Measurements from ENCODE around the gene SLC26A2. TPM values are rescaled to one million over a fixed set of nuclear protein-coding genes. Genes with fewer than 3 reads are reported as not detected.

SLC26A2 gene
- total RNA-seq, 4 donors from 2014 or later = 3.0 to 9.9 (median 6.9) TPM

DNA sequence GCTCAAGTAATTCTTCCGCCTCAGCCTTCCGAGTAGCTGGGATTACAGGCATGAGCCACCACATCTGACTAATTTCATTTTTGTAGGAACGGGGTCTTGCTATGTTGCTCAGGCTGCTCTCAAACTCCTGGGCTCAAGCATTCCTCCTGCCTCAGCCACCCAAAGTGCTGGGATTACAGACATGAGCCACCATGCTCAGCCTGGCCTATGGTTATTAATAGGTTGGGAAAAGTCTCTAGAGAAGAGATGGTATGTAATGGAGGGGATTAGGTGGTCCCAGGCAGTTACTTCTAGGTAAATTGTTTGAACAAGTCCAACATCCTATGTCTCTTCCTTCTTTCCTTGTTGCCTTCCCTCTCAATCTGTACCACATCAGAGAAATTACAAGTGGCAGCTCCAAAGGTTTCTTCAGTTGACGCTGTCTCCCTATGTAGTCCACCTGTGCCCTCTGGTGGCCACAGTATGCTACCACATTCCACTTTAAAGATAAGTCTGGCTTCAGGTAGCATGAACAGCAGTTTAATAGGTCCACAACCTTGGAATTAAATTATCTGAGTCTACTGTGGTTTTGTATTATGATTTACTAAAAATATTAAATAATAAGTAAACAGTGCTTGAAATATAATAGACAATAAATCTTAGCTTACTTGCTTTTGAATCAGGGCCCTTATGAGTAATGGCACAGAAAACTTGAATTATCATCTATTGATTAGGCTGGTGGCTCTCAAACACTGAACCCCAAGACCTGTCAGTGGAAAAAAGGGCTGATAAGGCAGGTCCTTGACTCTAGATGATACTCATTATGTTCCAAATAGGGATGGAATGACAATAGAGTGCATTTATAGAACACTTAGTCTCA is 30.2 kb downstream of the SLC26A2 start:
- intact Hi-C loops (cut with DNase I; ENCODE audit: low total_unique reads) = loop anchor here (1.0 to 5.0 kb wide), 4 partner anchors 54 to 353 kb away; no protein-coding TSS in a partner anchor
- DNase-seq (peak; percentile 32 to 75), ATAC-seq (peak; percentile 84 to 94)
- in situ Hi-C loops (cut with MboI; ENCODE audit: low sequenced_read_pairs in 4 of 4) = loop anchor here in 2 of 4 donors (10.0 kb wide), 1 partner anchor 356 kb away; no protein-coding TSS in a partner anchor
- Histone ChIP-seq H3K36me3 (peaks cover 0 to 3% of the 10 kb centered on the region in 2 donors), H3K4me3 (no peak overlapping the region), H3K27me3 (no peaks in the 10 kb centered on the region), H3K27ac (no peak overlapping the region), H3K9me3 (no peaks in the 10 kb centered on the region), H3K4me1 (peaks cover 19 to 27% of the 10 kb centered on the region in 2 donors)
- TF ChIP-seq CTCF (IDR thresholded peaks at IDR 0.05 in 4 of 5, conservative IDR thresholded peaks at IDR 0.05 in 1 of 5) = peak; percentile 87 to 96 (median 91)
- TF ChIP-seq POLR2A (IDR thresholded peaks at IDR 0.05) = no peak

DNA sequence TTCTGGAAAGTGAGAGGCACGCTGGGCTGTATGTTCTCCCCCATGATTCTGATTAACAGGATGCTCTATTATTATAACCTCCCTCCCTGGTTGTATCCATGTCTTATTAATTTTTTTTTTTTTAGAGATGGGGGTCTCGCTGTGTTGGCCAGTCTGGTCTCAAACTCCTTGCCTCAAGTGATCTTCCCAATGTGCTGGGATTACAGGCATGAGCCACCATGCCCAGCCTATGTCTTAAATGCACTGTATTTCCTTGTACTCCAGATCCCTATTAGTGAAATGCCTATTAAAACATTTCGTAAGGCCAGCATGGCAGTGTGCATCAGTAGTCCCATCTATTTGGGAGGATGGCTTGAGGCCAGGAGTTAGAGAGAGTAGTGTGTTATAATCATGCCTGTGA is 32.9 kb downstream of the SLC26A2 start:
- peak overlapping the region in 1 of 4 donors; percentile 13 for H3K27ac ChIP-seq
- TF ChIP-seq CTCF (IDR thresholded peaks at IDR 0.05 in 4 of 5, conservative IDR thresholded peaks at IDR 0.05 in 1 of 5) = no peak
- no peak for TF ChIP-seq POLR2A (IDR thresholded peaks at IDR 0.05)
- peaks cover 0 to 9% of the 10 kb centered on the region in 2 donors for H3K36me3 ChIP-seq
- H3K27me3 ChIP-seq = no peaks in the 10 kb centered on the region
- no peaks in the 10 kb centered on the region for H3K9me3 ChIP-seq
- ATAC-seq (no peak), DNase-seq (no peak)
- H3K4me3 ChIP-seq = no peak overlapping the region
- H3K4me1 ChIP-seq = peaks cover 19 to 29% of the 10 kb centered on the region in 2 donors
- intact Hi-C loops (cut with DNase I; ENCODE audit: low total_unique reads) = loop anchor here (5.0 kb wide), 1 partner anchor 141 kb away; no protein-coding TSS in a partner anchor
- in situ Hi-C loops (cut with MboI; ENCODE audit: low sequenced_read_pairs in 4 of 4) = loop anchor here in 2 of 4 donors (10.0 kb wide), 1 partner anchor 359 kb away; no protein-coding TSS in a partner anchor

GRCh38 chr5:149995385-149996204 is 35.0 kb downstream of the SLC26A2 start:
- DNase-seq (peak in 1 of 2 donors; percentile 44), ATAC-seq (peak; percentile 9 to 24)
- in situ Hi-C loops (cut with MboI; ENCODE audit: low sequenced_read_pairs in 4 of 4) = loop anchor here in 2 of 4 donors (10.0 kb wide), 1 partner anchor 361 kb away; no protein-coding TSS in a partner anchor
- intact Hi-C loops (cut with DNase I; ENCODE audit: low total_unique reads) = no loop called here
- H3K9me3 ChIP-seq = no peaks in the 10 kb centered on the region
- H3K36me3 ChIP-seq = peaks cover 0 to 9% of the 10 kb centered on the region in 2 donors
- no peaks in the 10 kb centered on the region for H3K27me3 ChIP-seq
- peaks cover 31 to 37% of the 10 kb centered on the region in 2 donors for H3K4me1 ChIP-seq
- no peak for TF ChIP-seq CTCF (IDR thresholded peaks at IDR 0.05 in 4 of 5, conservative IDR thresholded peaks at IDR 0.05 in 1 of 5)
- no peak for TF ChIP-seq POLR2A (IDR thresholded peaks at IDR 0.05)
- no peak overlapping the region for H3K4me3 ChIP-seq
- peak overlapping the region in 2 of 4 donors; percentile 3 to 16 for H3K27ac ChIP-seq

DNA sequence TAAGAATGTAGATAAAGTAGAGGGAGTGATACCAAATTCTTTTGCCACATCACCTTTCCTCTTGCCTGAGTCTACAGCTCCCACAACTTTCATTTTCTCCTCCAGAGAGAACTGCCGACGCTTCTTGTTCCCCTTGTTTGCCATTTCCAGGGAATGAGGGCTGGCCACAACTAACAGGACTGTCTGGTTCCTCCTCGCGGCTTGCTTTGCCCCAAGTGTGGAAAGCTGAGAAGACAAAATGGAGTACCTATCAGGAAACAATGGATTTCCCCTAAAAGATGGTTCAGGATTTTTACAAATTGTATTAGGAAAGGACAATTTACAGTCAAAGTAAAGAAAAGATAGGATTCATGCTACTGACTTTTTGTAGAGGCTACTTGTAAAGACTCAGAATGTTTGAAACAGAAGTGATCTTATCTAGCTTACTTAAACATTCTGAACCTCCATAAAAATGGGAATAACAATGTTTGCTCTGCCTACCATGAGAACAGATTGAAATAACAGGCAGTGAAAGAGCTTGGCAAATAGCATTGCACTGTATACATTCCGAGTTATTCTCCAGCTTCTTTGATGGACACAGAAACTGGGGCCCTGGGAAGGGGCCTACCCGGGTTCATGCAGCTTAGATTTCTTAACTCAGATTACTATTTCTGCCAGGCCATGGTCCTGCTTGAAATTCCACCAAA is 35.8 kb downstream of the SLC26A2 start:
- in situ Hi-C loops (cut with MboI; ENCODE audit: low sequenced_read_pairs in 4 of 4) = loop anchor here in 2 of 4 donors (10.0 kb wide), 1 partner anchor 362 kb away; no protein-coding TSS in a partner anchor
- TF ChIP-seq CTCF (IDR thresholded peaks at IDR 0.05 in 4 of 5, conservative IDR thresholded peaks at IDR 0.05 in 1 of 5) (no peak), POLR2A (IDR thresholded peaks at IDR 0.05) (no peak)
- no peaks in the 10 kb centered on the region for H3K9me3 ChIP-seq
- H3K27ac ChIP-seq = no peak overlapping the region
- intact Hi-C loops (cut with DNase I; ENCODE audit: low total_unique reads) = no loop called here
- no peak for ATAC-seq
- H3K27me3 ChIP-seq = no peaks in the 10 kb centered on the region
- no peak overlapping the region for H3K4me3 ChIP-seq
- H3K36me3 ChIP-seq = peaks cover 0 to 9% of the 10 kb centered on the region in 2 donors
- H3K4me1 ChIP-seq = peaks cover 31 to 39% of the 10 kb centered on the region in 2 donors
- DNase-seq = no peak
